ENCODE measurements around the gene DEPDC4.
A peak's percentile ranks its signal among the peaks of the same experiment; 100 is the strongest.

Gene DEPDC4

GRCh38 chr12:100208834-100209233 is 58.0 kb downstream of the DEPDC4 start:
- DNase-seq: no peak
- no peaks in the 10 kb centered on the region for H3K9me3 ChIP-seq (replicated peaks; ENCODE audit: insufficient read depth, low read length)
- H2AFZ ChIP-seq (ENCODE audit: low read length): no peak overlapping the region
- no peaks in the 10 kb centered on the region for H3K27me3 ChIP-seq (replicated peaks; ENCODE audit: insufficient read depth, low read length)
- no peaks in the 10 kb centered on the region for H4K20me1 ChIP-seq (ENCODE audit: insufficient read depth, low read length)
- H3K4me2 ChIP-seq (ENCODE audit: low read depth, low read length): no peak overlapping the region
- no peak overlapping the region for H3K9ac ChIP-seq (ENCODE audit: low read length)
- H3K9me2 ChIP-seq (replicated peaks; ENCODE audit: insufficient read depth, low read length): no peaks in the 10 kb centered on the region
- H3K4me3 ChIP-seq (ENCODE audit: low read length): no peak overlapping the region
- no peak for TF ChIP-seq CTCF (IDR thresholded peaks at IDR 0.05; ENCODE audit: low read length)
- TF ChIP-seq EZH2phosphoT487 (IDR thresholded peaks at IDR 0.05; ENCODE audit: low read length): no peak
- no peak for TF ChIP-seq EZH2 (optimal IDR thresholded peaks at IDR 0.05; ENCODE audit: low read depth, low read length)
- no peaks in the 10 kb centered on the region for H3F3A ChIP-seq (ENCODE audit: insufficient read depth, low read length)
- peaks cover 8% of the 10 kb centered on the region; the same call in 1 of the 2 replicates for H3K79me2 ChIP-seq (ENCODE audit: low read length)
- peaks cover 7% of the 10 kb centered on the region; the same call in 1 of the 2 replicates for H3K36me3 ChIP-seq (replicated peaks; ENCODE audit: insufficient read depth, low read length)
- no peaks in the 10 kb centered on the region for H3K4me1 ChIP-seq (ENCODE audit: low read length)
- H3K27ac ChIP-seq (ENCODE audit: low read length): no peak overlapping the region

- no peaks in the 10 kb centered on the region for H3K27me3 ChIP-seq (replicated peaks; ENCODE audit: insufficient read depth, low read length)
- H4K20me1 ChIP-seq (ENCODE audit: insufficient read depth, low read length): no peaks in the 10 kb centered on the region
- H3K4me1 ChIP-seq (ENCODE audit: low read length): no peaks in the 10 kb centered on the region
- no peak for TF ChIP-seq EZH2phosphoT487 (IDR thresholded peaks at IDR 0.05; ENCODE audit: low read length)
- no peak for TF ChIP-seq CTCF (IDR thresholded peaks at IDR 0.05; ENCODE audit: low read length)
- TF ChIP-seq EZH2 (optimal IDR thresholded peaks at IDR 0.05; ENCODE audit: low read depth, low read length): no peak
- H2AFZ ChIP-seq (ENCODE audit: low read length): no peak overlapping the region
- H3K9me3 ChIP-seq (replicated peaks; ENCODE audit: insufficient read depth, low read length): no peaks in the 10 kb centered on the region
- H3K9me2 ChIP-seq (replicated peaks; ENCODE audit: insufficient read depth, low read length): no peaks in the 10 kb centered on the region
- no peaks in the 10 kb centered on the region for H3F3A ChIP-seq (ENCODE audit: insufficient read depth, low read length)
- no peak overlapping the region for H3K9ac ChIP-seq (ENCODE audit: low read length)
- H3K27ac ChIP-seq (ENCODE audit: low read length): no peak overlapping the region
- H3K36me3 ChIP-seq (replicated peaks; ENCODE audit: insufficient read depth, low read length): peaks cover 5% of the 10 kb centered on the region; the same call in 1 of the 2 replicates
- H3K79me2 ChIP-seq (ENCODE audit: low read length): peaks cover 12% of the 10 kb centered on the region
- H3K4me3 ChIP-seq (ENCODE audit: low read length): no peak overlapping the region
- no peak overlapping the region for H3K4me2 ChIP-seq (ENCODE audit: low read depth, low read length)
- DNase-seq: no peak
Observed at GRCh38 chr12:100207311-100207710, 59.6 kb downstream of the DEPDC4 start.

DNA sequence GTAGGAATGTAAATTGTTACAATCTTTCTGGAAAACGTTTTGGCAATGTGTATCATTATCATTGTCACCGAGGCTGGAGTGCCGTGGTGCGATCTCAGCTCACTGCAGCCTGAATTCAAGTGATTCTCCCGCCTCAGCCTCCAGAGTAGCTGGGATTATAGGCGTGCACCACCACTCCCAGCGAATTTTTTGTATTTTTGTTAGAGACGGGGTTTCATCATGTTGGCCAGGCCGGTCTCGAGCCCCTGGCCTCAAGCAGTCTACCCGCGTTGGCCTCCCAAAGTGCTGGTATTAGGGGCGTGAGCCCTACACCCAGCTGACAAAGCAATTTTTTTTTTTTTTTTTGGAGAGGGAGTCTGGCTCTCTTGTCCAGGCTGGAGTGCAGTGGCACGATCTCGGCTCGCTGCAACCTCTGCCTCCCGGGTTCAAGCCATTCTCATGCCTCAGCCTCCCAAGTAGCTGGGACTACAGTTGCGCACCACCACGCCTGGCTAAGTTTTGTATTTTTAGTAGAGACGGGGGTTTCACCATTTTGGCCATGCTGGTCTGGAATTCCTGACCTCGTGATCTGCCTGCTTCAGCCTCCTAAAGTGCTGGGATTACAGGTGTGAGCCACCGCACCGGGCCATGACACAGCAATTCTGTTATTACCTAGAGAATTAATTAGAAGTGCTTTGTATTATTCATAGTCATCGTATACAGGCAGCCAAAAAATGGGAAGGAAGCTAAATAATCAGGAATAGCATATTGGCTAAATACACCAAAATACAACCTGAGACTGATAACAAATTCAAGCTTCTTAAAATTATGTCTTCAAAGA is 65.1 kb downstream of the DEPDC4 start:
- Histone ChIP-seq H3K9me2 (replicated peaks; ENCODE audit: insufficient read depth, low read length) (no peaks in the 10 kb centered on the region), H3K27me3 (replicated peaks; ENCODE audit: insufficient read depth, low read length) (no peaks in the 10 kb centered on the region), H3K9me3 (replicated peaks; ENCODE audit: insufficient read depth, low read length) (no peaks in the 10 kb centered on the region), H3K27ac (ENCODE audit: low read length) (no peak overlapping the region), H3K4me1 (ENCODE audit: low read length) (no peaks in the 10 kb centered on the region), H3K36me3 (replicated peaks; ENCODE audit: insufficient read depth, low read length) (no peaks in the 10 kb centered on the region; the same call in 1 of the 2 replicates), H3K9ac (ENCODE audit: low read length) (peak overlapping the region; percentile 71; the same call in 1 of the 2 replicates), H3K4me3 (ENCODE audit: low read length) (peak overlapping the region; percentile 88), H3F3A (ENCODE audit: insufficient read depth, low read length) (peaks cover 7% of the 10 kb centered on the region), H4K20me1 (ENCODE audit: insufficient read depth, low read length) (no peaks in the 10 kb centered on the region), H2AFZ (ENCODE audit: low read length) (no peak overlapping the region), H3K4me2 (ENCODE audit: low read depth, low read length) (peak overlapping the region; percentile 74), H3K79me2 (ENCODE audit: low read length) (peaks cover 28% of the 10 kb centered on the region)
- no peak for DNase-seq
- TF ChIP-seq EZH2 (optimal IDR thresholded peaks at IDR 0.05; ENCODE audit: low read depth, low read length) (no peak), EZH2phosphoT487 (IDR thresholded peaks at IDR 0.05; ENCODE audit: low read length) (no peak), CTCF (IDR thresholded peaks at IDR 0.05; ENCODE audit: low read length) (no peak)

Measured in MM.1S (cell line).